H9 (cell line): ENCODE measurements around the gene CLDN20. TPM values are rescaled to one million over a fixed set of nuclear protein-coding genes. Genes with fewer than 3 reads are reported as not detected.

Experiments used
- DNase-seq: peaks from one replicate; pipeline ENCODE4 v3.0.0-alpha.2; 2017
- H2AFZ ChIP-seq: one replicate; pipeline ENCODE4 v1.6.1; 2013; ENCODE audit warnings: mild to moderate bottlenecking, low read length, control low read depth, moderate library complexity
- H2AK5ac ChIP-seq: 2 replicates; pipeline ENCODE4 v1.6.1; 2013; ENCODE audit warnings: low read length, control low read depth, mixed read lengths; ENCODE audit not compliant: insufficient read length
- H2BK120ac ChIP-seq: one replicate; pipeline ENCODE4 v1.6.1; 2013; ENCODE audit warnings: low read depth, mild to moderate bottlenecking, low read length, control low read depth, inconsistent platforms; ENCODE audit not compliant: poor library complexity, severe bottlenecking
- H2BK12ac ChIP-seq: 2 replicates; pipeline ENCODE4 v1.6.1; 2013; ENCODE audit warnings: low read length, control low read depth, mixed read lengths, low read depth; ENCODE audit not compliant: insufficient read length
- H2BK15ac ChIP-seq: 2 replicates; pipeline ENCODE4 v1.6.1; 2013; ENCODE audit warnings: low read depth, low read length, control low read depth
- H2BK20ac ChIP-seq: one replicate; pipeline ENCODE4 v1.6.1; 2013; ENCODE audit warnings: low read depth, mild to moderate bottlenecking, low read length, control low read depth, inconsistent platforms; ENCODE audit not compliant: poor library complexity, severe bottlenecking
- H2BK5ac ChIP-seq: 2 replicates; pipeline ENCODE4 v1.6.1; 2013; ENCODE audit warnings: low read length, control low read depth, mixed read lengths; ENCODE audit not compliant: insufficient read length
- H3K14ac ChIP-seq: 2 replicates; pipeline ENCODE4 v1.6.1; 2013; ENCODE audit warnings: low read length, control low read depth; ENCODE audit not compliant: insufficient read depth
- H3K18ac ChIP-seq: 2 replicates; pipeline ENCODE4 v1.6.1; 2013; ENCODE audit warnings: low read depth, mild to moderate bottlenecking, mixed read lengths, low read length, control low read depth; ENCODE audit not compliant: insufficient read length
- H3K23ac ChIP-seq: 2 replicates; pipeline ENCODE4 v1.6.1; 2013; ENCODE audit warnings: low read length, control low read depth, mixed read lengths, low read depth; ENCODE audit not compliant: insufficient read length
- H3K23me2 ChIP-seq: 2 replicates; pipeline ENCODE4 v1.6.1; 2013; ENCODE audit warnings: low read depth, mild to moderate bottlenecking, mixed read lengths, low read length, control low read depth; ENCODE audit not compliant: insufficient read length, poor library complexity, severe bottlenecking
- H3K27ac ChIP-seq: 2 replicates; pipeline ENCODE4 v1.5.1; 2013; ENCODE audit warnings: low read length, control low read depth, mixed read lengths, low read depth; ENCODE audit not compliant: insufficient read length
- H3K27me3 ChIP-seq: 2 replicates; pipeline ENCODE4 v1.6.1; 2013; ENCODE audit warnings: low read length, control low read depth, inconsistent platforms; ENCODE audit not compliant: insufficient read depth
- H3K4ac ChIP-seq: 2 replicates; pipeline ENCODE4 v1.6.1; 2013; ENCODE audit warnings: low read depth, mild to moderate bottlenecking, control low read depth, inconsistent platforms, low read length, moderate library complexity
- H3K4me1 ChIP-seq: 2 replicates; pipeline ENCODE4 v1.6.1; 2013; ENCODE audit warnings: low read length, control low read depth, inconsistent platforms; ENCODE audit not compliant: insufficient read depth
- H3K4me2 ChIP-seq: 2 replicates; pipeline ENCODE4 v1.6.1; 2013; ENCODE audit warnings: low read length, control low read depth, mixed read lengths; ENCODE audit not compliant: insufficient read length, insufficient read depth
- H3K56ac ChIP-seq: 2 replicates; pipeline ENCODE4 v1.6.1; 2013; ENCODE audit warnings: low read depth, mild to moderate bottlenecking, mixed read lengths, low read length, control low read depth; ENCODE audit not compliant: insufficient read length
- H3K79me1 ChIP-seq: 2 replicates; pipeline ENCODE4 v1.6.1; 2013; ENCODE audit warnings: low read depth, mild to moderate bottlenecking, moderate library complexity, low read length, control low read depth, inconsistent platforms; ENCODE audit not compliant: insufficient read depth, poor library complexity, severe bottlenecking
- H3K79me2 ChIP-seq: 2 replicates; pipeline ENCODE4 v1.6.1; 2013; ENCODE audit warnings: low read length, control low read depth, inconsistent platforms; ENCODE audit not compliant: insufficient read depth
- H3K9ac ChIP-seq: 2 replicates; pipeline ENCODE4 v1.6.1; 2013; ENCODE audit warnings: low read length, control low read depth, mixed read lengths; ENCODE audit not compliant: insufficient read length; ENCODE audit errors: extremely low read depth
- H3K9me3 ChIP-seq: one replicate; pipeline ENCODE4 v1.6.1; 2013; ENCODE audit warnings: low read depth, low read length, inconsistent platforms; ENCODE audit not compliant: control insufficient read depth
- H3T11ph ChIP-seq: one replicate; pipeline ENCODE4 v1.6.1; 2013; ENCODE audit warnings: mild to moderate bottlenecking, low read length, control low read depth, inconsistent platforms
- H4K20me1 ChIP-seq: one replicate; pipeline ENCODE4 v1.6.1; 2013; ENCODE audit not compliant: control insufficient read depth, insufficient read length, insufficient read depth
- H4K5ac ChIP-seq: 2 replicates; pipeline ENCODE4 v1.6.1; 2013; ENCODE audit warnings: low read depth, mild to moderate bottlenecking, mixed read lengths, low read length, control low read depth; ENCODE audit not compliant: insufficient read length
- H4K8ac ChIP-seq: replicated peaks from 2 replicates; pipeline ENCODE4 v1.6.1; 2013; ENCODE audit warnings: low read length, control low read depth, mixed read lengths, low read depth; ENCODE audit not compliant: insufficient read length
- H4K91ac ChIP-seq: 2 replicates; pipeline ENCODE4 v1.6.1; 2013; ENCODE audit warnings: low read depth, mild to moderate bottlenecking, moderate library complexity, mixed read lengths, low read length, control low read depth; ENCODE audit not compliant: insufficient read length
- H3K27ac Mint-ChIP-seq, 3 experiments: 2 replicates in 2 of 3; 3 replicates in 1 of 3; pipeline ENCODE4 v1.8.0; 2020 to 2021; ENCODE audit warnings: mixed read lengths in 3 of 3, mild to moderate bottlenecking in 1 of 3, moderate library complexity in 1 of 3
- H3K27me3 Mint-ChIP-seq: 2 replicates; pipeline ENCODE4 v1.8.0; 2021; ENCODE audit warnings: low read depth, mild to moderate bottlenecking, moderate library complexity, mixed read lengths
- H3K36me3 Mint-ChIP-seq, 3 experiments: 2 replicates in 2 of 3; 3 replicates in 1 of 3; pipeline ENCODE4 v1.8.0; 2020 to 2021; ENCODE audit warnings: low read depth in 3 of 3, mixed read lengths in 3 of 3; ENCODE audit not compliant: insufficient read depth in 1 of 3
- H3K4me1 Mint-ChIP-seq, 2 experiments: 2 replicates each; pipeline ENCODE4 v1.8.0; 2020; ENCODE audit warnings: mixed read lengths in 2 of 2
- H3K4me3 Mint-ChIP-seq, 2 experiments: 2 replicates in 1 of 2; 3 replicates in 1 of 2; pipeline ENCODE4 v1.8.0; 2020 to 2021; ENCODE audit warnings: mild to moderate bottlenecking in 2 of 2, mixed read lengths in 2 of 2, moderate library complexity in 1 of 2
- H3K9me3 Mint-ChIP-seq, 2 experiments: 2 replicates in 1 of 2; 3 replicates in 1 of 2; pipeline ENCODE4 v1.8.0; 2020; ENCODE audit warnings: mild to moderate bottlenecking in 2 of 2, mixed read lengths in 2 of 2, moderate library complexity in 1 of 2
- CTCF ChIP-seq: fragments of 200-600 bp; sonication (generic); conservative IDR thresholded peaks from 3 replicates; pipeline ENCODE4 v1.8.0; 2021; ENCODE audit warnings: antibody characterized with exemption, mild to moderate bottlenecking
- WGBS: extraction: QIAGEN DNeasy Blood & Tissue Kit; methylation state at CpG from one replicate; pipeline ENCODE4 v1.1.7; 2013; ENCODE audit warnings: missing lambda C conversion rate, low lambda C conversion rate, mixed read lengths; ENCODE audit not compliant: insufficient read length; ENCODE audit errors: extremely low coverage; 5-methylcytosine and 5-hydroxymethylcytosine counted together
- total RNA-seq: library from RNA; stranded (reverse); gene quantifications from 2 replicates; pipeline ENCODE4 v1.2.1, GENCODE V29; 2021

The CLDN20 gene
- total RNA-seq, 1 experiment from 2014 or later: not detected

- Histone ChIP-seq H3K9me3 (no peaks in the 10 kb centered on the region), H3K4ac (no peak overlapping the region), H4K91ac (no peak overlapping the region), H3K9ac (no peak overlapping the region), H3K56ac (no peak overlapping the region), H3K79me2 (no peaks in the 10 kb centered on the region), H3K14ac (no peak overlapping the region), H3K23ac (no peak overlapping the region), H4K8ac (no peak overlapping the region), H3K4me1 (0 out of 2 replicates have a peak, but pooled peaks cover 2% of the 10 kb centered on the region), H2BK15ac (no peak overlapping the region), H3K27me3 (no peaks in the 10 kb centered on the region), H3K27ac (no peak overlapping the region), H2BK5ac (no peak overlapping the region), H3K79me1 (no peaks in the 10 kb centered on the region), H4K5ac (no peak overlapping the region), H3K18ac (no peak overlapping the region), H2BK12ac (no peak overlapping the region), H3T11ph (no peak overlapping the region), H4K20me1 (no peaks in the 10 kb centered on the region), H2BK20ac (no peak overlapping the region), H2BK120ac (no peak overlapping the region), H3K4me2 (no peak overlapping the region), H2AFZ (no peak overlapping the region), H2AK5ac (no peak overlapping the region), H3K23me2 (no peaks in the 10 kb centered on the region)
- peaks cover 22 to 26% of the 10 kb centered on the region in 2 experiments for H3K4me1 Mint-ChIP-seq
- DNase-seq: no peak
- H3K9me3 Mint-ChIP-seq: no peaks in the 10 kb centered on the region
- peak overlapping the region; percentile 26 to 87 (median 31); a peak in 4 of 7 replicates for H3K27ac Mint-ChIP-seq
- H3K27me3 Mint-ChIP-seq: no peaks in the 10 kb centered on the region
- no CpG with 5 or more reads among the region's 10 CpGs for WGBS
- peaks cover 16 to 72% (median 58%) of the 10 kb centered on the region in 3 experiments; a peak in 6 of 7 replicates for H3K36me3 Mint-ChIP-seq
- TF ChIP-seq CTCF: no peak
- H3K4me3 Mint-ChIP-seq: no peak overlapping the region
Measured at GRCh38 chr6:155254139-155254538, 9.7 kb upstream of the CLDN20 start.
